A549 treated with RU486 at 1 μM for 4 hours (cell line): ENCODE measurements around the gene COPS8. TPM values are rescaled to one million over a fixed set of nuclear protein-coding genes. Genes with fewer than 3 reads are reported as not detected.

Source experiments
- total RNA-seq: library from RNA; stranded (reverse); fragments of 200-300 nt; extraction: Qiagen RNA extraction; gene quantifications from 5 replicates; pipeline ENCODE4 v1.2.3, GENCODE V29; 2022; ENCODE audit warnings: low read depth

COPS8 gene
- total RNA-seq, result 91.2 to 108 TPM (median 95.0 TPM) in 5 replicates

DNA sequence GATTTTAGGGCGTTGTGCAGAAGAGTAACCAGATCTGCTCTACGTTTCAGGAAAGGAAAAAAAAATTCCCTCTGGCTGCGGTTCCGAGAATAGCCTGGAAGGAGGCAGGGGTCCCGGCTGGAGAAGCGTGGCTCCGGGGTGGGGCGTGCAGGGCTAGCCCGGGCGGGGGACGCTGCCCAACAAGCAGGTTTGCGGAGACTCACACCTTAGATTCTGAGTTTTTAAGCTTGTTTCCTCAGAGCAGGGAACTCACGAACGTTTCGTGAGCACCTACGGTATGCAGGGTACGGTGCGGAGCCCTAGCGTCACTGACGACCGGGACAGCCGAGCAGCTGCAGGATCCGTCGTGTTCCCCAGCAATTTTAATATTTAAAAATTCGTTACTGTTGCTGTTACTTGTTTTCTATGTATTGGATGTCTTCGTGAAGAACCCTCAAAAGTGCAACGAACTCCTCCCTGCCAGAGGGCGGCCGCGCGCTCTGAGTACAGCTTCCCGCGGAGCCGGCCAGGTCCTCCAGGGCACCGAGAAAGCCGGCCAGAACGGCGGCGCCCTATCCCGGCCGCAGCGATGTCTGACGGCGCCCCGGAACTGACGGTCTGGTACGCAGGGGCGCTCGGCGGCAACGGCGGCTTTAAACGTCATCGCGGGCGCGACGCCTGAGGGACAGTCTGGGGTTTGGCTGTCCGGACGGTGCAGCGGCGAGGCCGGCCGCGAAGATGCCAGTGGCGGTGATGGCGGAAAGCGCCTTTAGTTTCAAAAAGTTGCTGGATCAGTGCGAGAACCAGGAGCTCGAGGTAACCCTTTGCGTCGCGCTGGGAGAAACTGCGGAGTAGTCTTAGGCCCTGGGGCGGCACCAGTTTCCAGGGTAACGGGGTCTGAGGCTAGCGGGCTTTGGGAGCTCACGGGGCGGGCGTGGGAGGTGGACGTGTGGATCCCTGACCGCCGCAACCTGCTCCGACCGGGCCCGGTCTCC, at the start of gene COPS8:
Gene COPS8, plus strand, starts transcription at position 642 of the 974 bp plus-strand sequence. Its CDS starts 76 bp downstream, at position 718.

